GM12891 (cell line): ENCODE measurements around the gene STEAP3.

ENCODE experiments used
- POLR2A ChIP-seq: IDR thresholded peaks from 2 replicates; pipeline ENCODE4 v1.6.1; 2011; ENCODE audit warnings: low read depth, low read length, control low read depth
- POLR2AphosphoS5 ChIP-seq: IDR thresholded peaks from 2 replicates; pipeline ENCODE4 v1.6.1; 2011; ENCODE audit warnings: low read depth, low read length, control low read depth
- POU2F2 ChIP-seq: IDR thresholded peaks from 2 replicates; pipeline ENCODE4 v1.6.1; 2011; ENCODE audit warnings: low read depth, mild to moderate bottlenecking, control low read depth, low read length, moderate library complexity
- TAF1 ChIP-seq: IDR thresholded peaks from 2 replicates; pipeline ENCODE4 v1.6.1; 2011; ENCODE audit warnings: low read depth, low read length, control low read depth

- TF ChIP-seq POLR2A (no peak), POLR2AphosphoS5 (no peak), POU2F2 (no peak), TAF1 (no peak)
Observed at GRCh38 chr2:119260646-119261492, 37.2 kb downstream of the STEAP3 start.
